Omental fat pad (tissue), 4 donors: ENCODE data around the gene TBC1D9B. TPM values are rescaled to one million over a fixed set of nuclear protein-coding genes. Genes with fewer than 3 reads are reported as not detected.

Source experiments
- ATAC-seq: fragments of 150-250 bp; one replicate; pipeline ENCODE4 v1.9.1; 2016; ENCODE audit warnings: mild to moderate bottlenecking, moderate library complexity; ENCODE audit not compliant: low FRiP score
- DNase-seq: peaks from one replicate; pipeline ENCODE4 v3.0.0-alpha.2; 2019; ENCODE audit warnings: low spot score
- CTCF ChIP-seq, 3 donors: fragments of 450-650 bp; IDR thresholded peaks; one replicate each; pipeline ENCODE4 v1.5.1; 2016 to 2017; ENCODE audit warnings: antibody characterized with exemption in 3 of 3, mild to moderate bottlenecking in 3 of 3, moderate library complexity in 2 of 3
- total RNA-seq, 4 donors: library from RNA; depleted of rRNA; stranded (reverse); fragments of >200 nt; gene quantifications; one replicate each; pipeline ENCODE4 v1.1.0, GENCODE V29; 2016

Gene TBC1D9B
- total RNA-seq, 4 donors from 2014 or later = 85.4 to 114 (median 97.0) TPM

GRCh38 chr5:179817890-179818745 lies 89.6 kb downstream of the TBC1D9B start:
- no peak for TF ChIP-seq CTCF (IDR thresholded peaks at IDR 0.05)
- DNase-seq (no peak), ATAC-seq (no peak)

GRCh38 chr5:179817470-179817840 lies 90.2 kb downstream of the TBC1D9B start:
- ATAC-seq = no peak
- no peak for DNase-seq
- no peak for TF ChIP-seq CTCF (IDR thresholded peaks at IDR 0.05)

- ATAC-seq = no peak
- no peak for DNase-seq
- TF ChIP-seq CTCF (IDR thresholded peaks at IDR 0.05) = no peak
Measured at GRCh38 chr5:179816796-179817469, 90.8 kb downstream of the TBC1D9B start.

GRCh38 chr5:179816401-179816795 lies 91.3 kb downstream of the TBC1D9B start:
- DNase-seq (no peak), ATAC-seq (no peak)
- no peak for TF ChIP-seq CTCF (IDR thresholded peaks at IDR 0.05)

GRCh38 chr5:179815491-179816249 lies 92.0 kb downstream of the TBC1D9B start:
- no peak for TF ChIP-seq CTCF (IDR thresholded peaks at IDR 0.05)
- DNase-seq = no peak
- no peak for ATAC-seq

GRCh38 chr5:179814090-179814489 lies 93.6 kb downstream of the TBC1D9B start:
- DNase-seq = no peak
- no peak for ATAC-seq
- no peak for TF ChIP-seq CTCF (IDR thresholded peaks at IDR 0.05)
